HUES6 (cell line): ENCODE measurements around the gene MB21D2.

Experiments
- H3K27ac ChIP-seq: 2 replicates; pipeline ENCODE4 v1.7.0; 2013; ENCODE audit warnings: low read depth, mild to moderate bottlenecking, low read length, inconsistent platforms
- H3K27me3 ChIP-seq: 2 replicates; pipeline ENCODE4 v1.6.1; 2013; ENCODE audit warnings: low read length; ENCODE audit not compliant: control insufficient read depth, insufficient read depth
- H3K36me3 ChIP-seq: 2 replicates; pipeline ENCODE4 v1.6.1; 2013; ENCODE audit warnings: low read length; ENCODE audit not compliant: control insufficient read depth, insufficient read depth
- H3K4me1 ChIP-seq: 2 replicates; pipeline ENCODE4 v1.6.1; 2013; ENCODE audit warnings: low read length; ENCODE audit not compliant: control insufficient read depth, insufficient read depth
- H3K4me3 ChIP-seq: 2 replicates; pipeline ENCODE4 v1.5.1; 2013; ENCODE audit warnings: low read depth, low read length
- H3K9ac ChIP-seq: one replicate; pipeline ENCODE4 v1.6.1; 2013; ENCODE audit warnings: mild to moderate bottlenecking, low read length
- H3K9me3 ChIP-seq: 2 replicates; pipeline ENCODE4 v1.6.1; 2013; ENCODE audit warnings: low read depth, low read length; ENCODE audit not compliant: control insufficient read depth, insufficient read depth

Gene MB21D2

GRCh38 chr3:192844486-192844765, 73.2 kb downstream of the MB21D2 start:
- no peaks in the 10 kb centered on the region for H3K36me3 ChIP-seq
- no peaks in the 10 kb centered on the region for H3K27me3 ChIP-seq
- H3K9ac ChIP-seq, result no peak overlapping the region
- H3K4me1 ChIP-seq, result peaks cover 36% of the 10 kb centered on the region
- no peak overlapping the region for H3K27ac ChIP-seq
- no peaks in the 10 kb centered on the region for H3K9me3 ChIP-seq
- H3K4me3 ChIP-seq, result no peak overlapping the region

GRCh38 chr3:192843723-192844485, 73.8 kb downstream of the MB21D2 start:
- no peak overlapping the region for H3K9ac ChIP-seq
- peaks cover 36% of the 10 kb centered on the region for H3K4me1 ChIP-seq
- H3K9me3 ChIP-seq, result no peaks in the 10 kb centered on the region
- H3K27ac ChIP-seq, result no peak overlapping the region
- H3K27me3 ChIP-seq, result no peaks in the 10 kb centered on the region
- H3K4me3 ChIP-seq, result no peak overlapping the region
- no peaks in the 10 kb centered on the region for H3K36me3 ChIP-seq

DNA sequence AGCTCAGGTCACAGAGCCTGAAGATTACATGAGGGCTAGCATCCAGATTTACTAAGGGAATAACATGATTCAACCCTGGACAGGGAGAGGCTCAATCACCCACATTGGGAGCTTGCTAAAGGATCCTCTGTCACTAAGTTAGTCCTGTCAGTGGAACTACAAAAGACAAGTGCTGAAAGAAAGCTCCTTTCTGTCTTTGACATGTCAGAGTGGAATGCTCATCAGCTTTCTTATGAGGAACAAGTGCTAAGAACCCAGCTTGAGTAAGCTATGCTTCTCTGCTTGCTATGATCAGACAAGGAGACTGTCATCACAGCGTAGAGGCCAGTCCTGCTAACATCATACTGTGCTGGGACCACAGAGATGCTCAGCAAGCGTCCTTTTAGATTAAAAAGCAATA, 74.5 kb downstream of the MB21D2 start:
- Histone ChIP-seq H3K27me3 (no peaks in the 10 kb centered on the region), H3K4me3 (no peak overlapping the region), H3K9me3 (no peaks in the 10 kb centered on the region), H3K4me1 (peaks cover 35% of the 10 kb centered on the region), H3K36me3 (no peaks in the 10 kb centered on the region), H3K27ac (no peak overlapping the region), H3K9ac (no peak overlapping the region)

DNA sequence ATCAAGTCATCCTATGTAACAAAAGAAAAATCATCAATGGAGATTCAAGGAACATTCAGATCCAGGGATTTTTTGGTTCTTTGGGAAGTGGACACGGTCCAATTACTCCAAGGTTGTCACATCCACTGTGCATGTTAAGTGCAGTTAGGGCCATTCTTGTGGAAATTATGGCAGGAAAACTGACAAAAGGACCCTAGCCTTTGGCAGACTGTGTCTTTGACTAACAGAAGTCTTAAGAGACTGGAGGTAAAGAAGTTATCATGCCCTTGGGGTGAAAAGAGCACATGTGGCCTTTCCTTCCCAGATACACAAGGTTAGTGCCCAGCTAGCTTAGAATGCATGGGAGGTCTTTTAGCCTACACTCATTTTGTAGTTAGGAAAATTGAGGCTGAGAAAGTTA, 74.9 kb downstream of the MB21D2 start:
- Histone ChIP-seq H3K4me3 (no peak overlapping the region), H3K27ac (no peak overlapping the region), H3K27me3 (no peaks in the 10 kb centered on the region), H3K36me3 (no peaks in the 10 kb centered on the region), H3K9me3 (no peaks in the 10 kb centered on the region), H3K9ac (no peak overlapping the region), H3K4me1 (peaks cover 32% of the 10 kb centered on the region)

GRCh38 chr3:192842138-192842537, 75.5 kb downstream of the MB21D2 start:
- Histone ChIP-seq H3K4me3 (no peak overlapping the region), H3K4me1 (peaks cover 29% of the 10 kb centered on the region)

GRCh38 chr3:192841428-192841827, 76.2 kb downstream of the MB21D2 start:
- Histone ChIP-seq H3K4me3 (no peak overlapping the region), H3K27ac (no peak overlapping the region), H3K4me1 (peaks cover 29% of the 10 kb centered on the region), H3K27me3 (no peaks in the 10 kb centered on the region), H3K9me3 (no peaks in the 10 kb centered on the region), H3K36me3 (no peaks in the 10 kb centered on the region), H3K9ac (no peak overlapping the region)

More at GRCh38 chr3:192842138-192842537, 75.5 kb downstream of the MB21D2 start:
- no peak overlapping the region for H3K9ac ChIP-seq
- no peaks in the 10 kb centered on the region for H3K36me3 ChIP-seq
- H3K27ac ChIP-seq, result no peak overlapping the region
- H3K27me3 ChIP-seq, result no peaks in the 10 kb centered on the region
- H3K9me3 ChIP-seq, result no peaks in the 10 kb centered on the region

DNA sequence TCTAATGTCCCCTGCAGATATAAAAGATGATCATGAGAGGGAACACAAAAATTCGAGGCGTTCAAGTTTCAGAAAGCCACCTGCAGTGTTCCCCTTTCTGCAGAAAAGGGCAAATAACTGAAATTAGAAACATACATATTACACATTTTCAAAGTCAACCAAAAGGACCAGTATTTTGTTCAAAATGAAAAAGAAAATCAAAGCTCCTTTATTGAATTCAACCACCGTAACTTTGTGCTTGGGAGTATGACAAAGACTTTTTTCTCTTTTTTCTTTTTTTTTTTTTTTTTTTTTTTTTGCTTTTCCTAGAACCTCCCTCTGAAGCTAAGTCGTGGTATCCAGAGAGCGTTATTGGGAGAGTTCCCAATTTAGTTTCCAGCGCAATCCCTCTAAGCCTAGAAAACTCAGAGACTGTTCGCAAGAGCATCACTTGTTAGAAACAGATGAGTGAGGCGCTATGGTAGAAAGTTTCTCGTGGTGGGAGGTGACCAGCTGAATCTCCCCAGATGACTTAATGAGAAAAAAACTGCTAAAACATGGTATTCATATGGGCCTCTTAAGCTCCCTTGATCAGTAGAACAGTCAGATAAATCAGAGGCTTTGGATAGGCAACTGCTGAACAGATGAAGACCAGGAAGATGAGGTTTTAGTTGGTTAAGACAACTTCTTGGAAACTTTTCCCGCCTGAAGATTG, 77.4 kb downstream of the MB21D2 start:
- Histone ChIP-seq H3K27me3 (no peaks in the 10 kb centered on the region), H3K27ac (no peak overlapping the region), H3K36me3 (no peaks in the 10 kb centered on the region), H3K4me3 (no peak overlapping the region), H3K4me1 (peaks cover 26% of the 10 kb centered on the region), H3K9ac (no peak overlapping the region), H3K9me3 (no peaks in the 10 kb centered on the region)

GRCh38 chr3:192835818-192836815, 81.5 kb downstream of the MB21D2 start:
- Histone ChIP-seq H3K27me3 (no peaks in the 10 kb centered on the region), H3K4me3 (no peak overlapping the region), H3K4me1 (peaks cover 10% of the 10 kb centered on the region; the same call in 1 of the 2 replicates), H3K9ac (no peak overlapping the region), H3K36me3 (no peaks in the 10 kb centered on the region), H3K27ac (no peak overlapping the region), H3K9me3 (no peaks in the 10 kb centered on the region)

DNA sequence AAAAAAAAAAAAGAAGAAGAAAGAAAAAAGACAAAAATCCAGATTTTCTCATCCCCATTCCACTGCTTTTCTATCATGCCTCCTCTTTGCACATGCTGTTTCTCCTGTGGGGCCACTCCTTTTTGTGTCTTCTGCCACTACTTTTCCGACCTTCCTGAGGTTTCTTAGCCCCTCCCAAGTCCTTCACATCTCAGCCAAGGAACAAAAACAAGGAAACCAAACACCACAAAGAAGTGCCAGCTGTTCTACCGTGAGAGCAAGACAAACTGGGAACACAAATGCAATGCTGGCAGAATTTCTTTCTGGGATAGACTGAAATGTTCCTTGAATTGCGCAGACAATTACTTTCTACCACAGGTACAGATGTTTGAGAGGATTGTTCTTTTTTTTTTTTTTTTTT, 83.2 kb downstream of the MB21D2 start:
- Histone ChIP-seq H3K27me3 (no peaks in the 10 kb centered on the region), H3K27ac (no peak overlapping the region), H3K4me3 (no peak overlapping the region)

GRCh38 chr3:192833177-192833890, 84.3 kb downstream of the MB21D2 start:
- H3K4me1 ChIP-seq, result peaks cover 17% of the 10 kb centered on the region; the same call in 1 of the 2 replicates
- no peaks in the 10 kb centered on the region; the same call in 1 of the 2 replicates for H3K36me3 ChIP-seq
- H3K4me3 ChIP-seq, result no peak overlapping the region
- no peak overlapping the region for H3K27ac ChIP-seq
- H3K9ac ChIP-seq, result no peak overlapping the region
- no peaks in the 10 kb centered on the region for H3K9me3 ChIP-seq
- H3K27me3 ChIP-seq, result no peaks in the 10 kb centered on the region

More for the DNA sequence above, 83.2 kb downstream of the MB21D2 start:
- Histone ChIP-seq H3K36me3 (no peaks in the 10 kb centered on the region; the same call in 1 of the 2 replicates), H3K4me1 (peaks cover 17% of the 10 kb centered on the region; the same call in 1 of the 2 replicates), H3K9me3 (no peaks in the 10 kb centered on the region), H3K9ac (no peak overlapping the region)
